GM12874 (cell line): ENCODE data around the gene MGST1.

ENCODE experiments used
- CTCF ChIP-seq: IDR thresholded peaks from 2 replicates; pipeline ENCODE4 v1.5.1; 2011; ENCODE audit warnings: low read depth, mild to moderate bottlenecking, control low read depth, low read length, moderate library complexity; ENCODE audit not compliant: insufficient read depth

MGST1 gene

GRCh38 chr12:16350682-16351081 is 3.2 kb downstream of the MGST1 start:
- no peak for TF ChIP-seq CTCF

- no peak for TF ChIP-seq CTCF
These were observed 5.0 kb downstream of the MGST1 start for GRCh38 chr12:16352481-16352880.

GRCh38 chr12:16358878-16359277 is 11.4 kb downstream of the MGST1 start:
- no peak for TF ChIP-seq CTCF

GRCh38 chr12:16359512-16360491 is 12.4 kb downstream of the MGST1 start:
- peak; percentile 74 for TF ChIP-seq CTCF

GRCh38 chr12:16361142-16361783 is 13.8 kb downstream of the MGST1 start:
- no peak for TF ChIP-seq CTCF

- TF ChIP-seq CTCF = no peak
These were observed 15.1 kb downstream of the MGST1 start for GRCh38 chr12:16362550-16362949.

- no peak for TF ChIP-seq CTCF
These were observed 21.7 kb downstream of the MGST1 start for GRCh38 chr12:16369156-16369555.
